GM23248 (cell line): ENCODE data around the gene CDH13. TPM values are rescaled to one million over a fixed set of nuclear protein-coding genes. Genes with fewer than 3 reads are reported as not detected.

Experiments used
- DNase-seq: peaks from one replicate; pipeline ENCODE4 v3.0.0-alpha.2; 2015
- H2AFZ ChIP-seq: fragments of 200-600 bp; sonication (generic); 2 replicates; pipeline ENCODE4 v1.6.1; 2016; ENCODE audit warnings: antibody characterized with exemption
- H3F3A ChIP-seq: fragments of 200-600 bp; sonication (generic); 2 replicates; pipeline ENCODE4 v1.6.1; 2016; ENCODE audit warnings: mild to moderate bottlenecking, antibody characterized with exemption, mixed run types; ENCODE audit not compliant: insufficient read depth
- H3K27ac ChIP-seq: fragments of 200-600 bp; sonication (generic); 2 replicates; pipeline ENCODE4 v1.5.1; 2016; ENCODE audit warnings: mild to moderate bottlenecking
- H3K27me3 ChIP-seq: fragments of 200-600 bp; sonication (generic); replicated peaks from 2 replicates; pipeline ENCODE4 v1.6.1; 2016; ENCODE audit warnings: mild to moderate bottlenecking; ENCODE audit not compliant: insufficient read depth
- H3K36me3 ChIP-seq: fragments of 200-600 bp; sonication (generic); 2 replicates; pipeline ENCODE4 v1.6.1; 2016; ENCODE audit warnings: low read depth, mild to moderate bottlenecking
- H3K4me1 ChIP-seq: fragments of 200-600 bp; sonication (generic); 2 replicates; pipeline ENCODE4 v1.6.1; 2016; ENCODE audit warnings: mild to moderate bottlenecking; ENCODE audit not compliant: insufficient read depth
- H3K4me2 ChIP-seq: fragments of 200-600 bp; sonication (generic); one replicate; pipeline ENCODE4 v1.6.1; 2016; ENCODE audit warnings: mild to moderate bottlenecking; ENCODE audit not compliant: unreplicated experiment
- H3K4me3 ChIP-seq: fragments of 200-600 bp; sonication (generic); 2 replicates; pipeline ENCODE4 v1.5.1; 2016; ENCODE audit warnings: mild to moderate bottlenecking
- H3K79me2 ChIP-seq: fragments of 200-600 bp; sonication (generic); 2 replicates; pipeline ENCODE4 v1.6.1; 2016; ENCODE audit warnings: mild to moderate bottlenecking; ENCODE audit not compliant: insufficient read depth
- H3K9ac ChIP-seq: fragments of 200-600 bp; sonication (generic); 2 replicates; pipeline ENCODE4 v1.6.1; 2016; ENCODE audit warnings: mild to moderate bottlenecking
- H3K9me2 ChIP-seq: fragments of 200-600 bp; sonication (generic); 2 replicates; pipeline ENCODE4 v1.6.1; 2016; ENCODE audit warnings: mixed run types, mild to moderate bottlenecking, moderate library complexity; ENCODE audit not compliant: insufficient read depth
- H3K9me3 ChIP-seq: fragments of 200-600 bp; sonication (generic); one replicate; pipeline ENCODE4 v1.6.1; 2017; ENCODE audit warnings: low read depth
- H4K20me1 ChIP-seq: fragments of 200-600 bp; sonication (generic); 2 replicates; pipeline ENCODE4 v1.6.0; 2016; ENCODE audit not compliant: insufficient read depth
- EZH2 ChIP-seq: fragments of 200-600 bp; sonication (generic); IDR thresholded peaks from 2 replicates; pipeline ENCODE4 v1.6.1; 2018; ENCODE audit warnings: antibody characterized with exemption, mild to moderate bottlenecking; ENCODE audit not compliant: insufficient read depth, poor library complexity, severe bottlenecking
- EZH2phosphoT487 ChIP-seq: fragments of 200-600 bp; sonication (generic); IDR thresholded peaks from 2 replicates; pipeline ENCODE4 v1.6.1; 2018; ENCODE audit warnings: antibody characterized with exemption, moderate library complexity, mild to moderate bottlenecking, low read depth; ENCODE audit not compliant: insufficient read depth
- WGBS, 2 experiments: methylation state at CpG; one replicate each; pipeline ENCODE4 v1.1.6; 2015 to 2017; ENCODE audit warnings: low lambda C conversion rate in 2 of 2, low coverage in 1 of 2; ENCODE audit errors: missing lambda C conversion rate in 2 of 2; 5-methylcytosine and 5-hydroxymethylcytosine counted together
- in situ Hi-C: fragments of 300-500 bp; cut with MboI; formaldehyde crosslinking; loops from 2 replicates; pipeline ENCODE4 v1.15.0; 2020
- polyA plus RNA-seq: library from polyadenylated mRNA; unstranded; fragments of >200 nt; fragmentation: Nextera tagmentation; extraction: Ambion mirVana; gene quantifications from 2 replicates; pipeline ENCODE4 v1.2.1, GENCODE V29; 2016
- total RNA-seq: library from RNA; depleted of rRNA; stranded (reverse); fragments of >200 nt; shearing (Covaris generic); gene quantifications from 2 replicates; pipeline ENCODE4 v1.2.3, GENCODE V29; 2014

CDH13 gene
- total and polyA plus RNA-seq, 2 experiments from 2014 or later = 51.0 to 52.8 TPM

DNA sequence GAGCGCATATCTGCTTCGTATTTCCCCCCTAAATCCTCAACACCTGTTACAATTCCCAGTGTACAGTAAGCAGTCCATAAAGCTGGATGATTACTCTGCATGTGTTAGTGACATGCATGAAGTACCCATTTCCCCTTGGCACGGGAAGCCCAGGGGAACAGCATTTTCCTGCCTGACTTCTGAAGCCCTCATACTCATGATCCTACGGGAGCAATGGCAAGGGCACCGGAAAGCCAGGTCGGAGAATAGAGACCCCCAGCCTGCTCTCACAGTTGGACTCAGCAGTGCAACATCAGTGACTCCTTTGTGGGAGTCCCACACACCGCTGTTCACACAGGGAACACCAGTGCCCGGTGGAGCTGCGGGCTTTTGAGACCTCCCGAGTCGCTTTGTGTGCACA, 336.9 kb downstream of the CDH13 start:
- Histone ChIP-seq H4K20me1 (no peaks in the 10 kb centered on the region), H3K9me2 (no peaks in the 10 kb centered on the region), H3K9ac (no peak overlapping the region), H3K9me3 (no peaks in the 10 kb centered on the region), H3K27me3 (no peaks in the 10 kb centered on the region), H3K4me3 (no peak overlapping the region), H3K79me2 (no peaks in the 10 kb centered on the region), H3K4me1 (no peaks in the 10 kb centered on the region), H3K4me2 (no peak overlapping the region), H3K27ac (no peak overlapping the region), H3K36me3 (no peaks in the 10 kb centered on the region), H2AFZ (no peak overlapping the region), H3F3A (no peaks in the 10 kb centered on the region)
- in situ Hi-C loops = no loop called here
- no peak for DNase-seq
- 82 to 83% methylated on average over 11 of the region's 11 CpGs for WGBS, 2 experiments
- no peak for TF ChIP-seq EZH2phosphoT487
- no peak for TF ChIP-seq EZH2

DNA sequence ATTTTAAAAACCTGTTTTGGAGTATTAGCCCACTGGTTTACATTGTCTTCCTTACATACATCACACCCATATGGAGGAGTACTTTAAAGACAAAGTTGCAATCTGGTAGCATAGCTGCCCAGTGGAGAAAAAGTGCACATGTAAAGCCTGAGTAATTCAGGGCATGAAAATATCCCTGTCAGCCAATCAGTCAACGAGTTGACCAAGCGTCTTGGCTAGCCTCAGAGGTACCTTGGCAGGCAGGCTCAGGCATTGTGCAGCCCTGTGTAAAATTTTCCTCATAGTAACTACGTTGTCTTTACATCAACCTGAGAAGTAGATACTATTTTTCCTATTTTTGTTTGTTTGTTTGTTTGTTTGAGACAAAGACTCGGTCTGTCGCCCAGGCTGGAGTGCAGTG, 339.0 kb downstream of the CDH13 start:
- no peaks in the 10 kb centered on the region for H3K9me3 ChIP-seq
- no peak for DNase-seq
- H3K27ac ChIP-seq = no peak overlapping the region
- in situ Hi-C loops = no loop called here
- H3F3A ChIP-seq = no peaks in the 10 kb centered on the region
- H2AFZ ChIP-seq = no peak overlapping the region
- no peaks in the 10 kb centered on the region for H3K4me1 ChIP-seq
- no peak overlapping the region for H3K4me3 ChIP-seq
- no peak for TF ChIP-seq EZH2phosphoT487
- no peak for TF ChIP-seq EZH2
- no peak overlapping the region for H3K4me2 ChIP-seq
- no peak overlapping the region for H3K9ac ChIP-seq
- H3K9me2 ChIP-seq = no peaks in the 10 kb centered on the region
- no peaks in the 10 kb centered on the region for H3K79me2 ChIP-seq
- no peaks in the 10 kb centered on the region for H3K36me3 ChIP-seq
- no peaks in the 10 kb centered on the region for H4K20me1 ChIP-seq
- WGBS, 2 experiments = 96 to 98% methylated on average over 5 of the region's 5 CpGs
- no peaks in the 10 kb centered on the region for H3K27me3 ChIP-seq

DNA sequence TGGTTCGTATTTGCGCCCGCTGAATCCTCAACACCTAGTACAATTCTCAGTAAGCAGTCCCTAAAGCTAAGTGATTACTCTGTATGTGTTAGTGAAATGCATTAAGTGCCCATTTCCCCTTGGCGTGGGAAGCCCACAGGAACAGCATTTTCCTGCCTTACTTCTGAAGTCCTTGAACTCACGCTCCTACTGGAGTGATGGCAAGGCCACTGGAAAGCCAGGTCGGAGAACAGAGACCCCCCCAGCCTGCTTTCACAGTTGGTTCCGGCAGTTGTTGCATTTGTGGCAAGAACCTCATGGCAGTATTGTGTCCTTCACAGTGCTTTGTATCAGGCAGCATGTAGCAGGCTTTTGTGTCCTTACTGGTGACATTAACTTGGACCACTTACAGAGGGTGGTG, 340.7 kb downstream of the CDH13 start:
- Histone ChIP-seq H3K4me3 (no peak overlapping the region), H3K79me2 (no peaks in the 10 kb centered on the region), H2AFZ (no peak overlapping the region), H3K9me3 (no peaks in the 10 kb centered on the region), H3K4me2 (no peak overlapping the region), H4K20me1 (no peaks in the 10 kb centered on the region), H3K4me1 (no peaks in the 10 kb centered on the region), H3K27me3 (no peaks in the 10 kb centered on the region), H3K9me2 (no peaks in the 10 kb centered on the region), H3F3A (no peaks in the 10 kb centered on the region), H3K36me3 (no peaks in the 10 kb centered on the region), H3K9ac (no peak overlapping the region), H3K27ac (no peak overlapping the region)
- in situ Hi-C loops = no loop called here
- WGBS, 2 experiments = 87 to 90% methylated on average over 7 of the region's 7 CpGs
- no peak for DNase-seq
- TF ChIP-seq EZH2phosphoT487 (no peak), EZH2 (no peak)

DNA sequence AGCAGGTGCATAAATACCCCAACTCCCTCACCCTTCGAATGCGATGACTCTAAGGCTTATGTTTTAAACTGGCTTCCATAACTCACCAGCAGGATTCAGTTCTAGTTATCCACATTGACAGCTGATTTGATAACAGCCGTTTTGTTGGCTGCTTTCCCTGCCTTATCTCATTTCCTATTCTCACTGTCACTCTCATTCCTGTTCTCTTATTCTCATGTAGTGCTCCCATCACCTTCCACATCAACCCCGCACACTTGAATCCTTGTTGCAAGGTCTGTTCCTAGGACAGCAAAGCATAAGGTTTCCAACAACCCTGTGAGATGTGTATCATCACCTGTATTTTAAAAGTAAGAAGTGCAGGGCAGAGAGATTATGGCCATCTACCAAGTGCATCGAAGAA, 344.4 kb downstream of the CDH13 start:
- WGBS, 2 experiments = 82 to 83% methylated on average over 5 of the region's 5 CpGs
- TF ChIP-seq EZH2 (no peak), EZH2phosphoT487 (no peak)
- Histone ChIP-seq H3K4me3 (no peak overlapping the region), H3K79me2 (no peaks in the 10 kb centered on the region), H3F3A (no peaks in the 10 kb centered on the region), H3K9me2 (no peaks in the 10 kb centered on the region), H3K36me3 (no peaks in the 10 kb centered on the region), H4K20me1 (no peaks in the 10 kb centered on the region), H3K4me2 (no peak overlapping the region), H3K9ac (no peak overlapping the region), H2AFZ (no peak overlapping the region), H3K9me3 (no peaks in the 10 kb centered on the region), H3K4me1 (no peaks in the 10 kb centered on the region), H3K27ac (no peak overlapping the region), H3K27me3 (no peaks in the 10 kb centered on the region)
- in situ Hi-C loops = no loop called here
- DNase-seq = no peak

DNA sequence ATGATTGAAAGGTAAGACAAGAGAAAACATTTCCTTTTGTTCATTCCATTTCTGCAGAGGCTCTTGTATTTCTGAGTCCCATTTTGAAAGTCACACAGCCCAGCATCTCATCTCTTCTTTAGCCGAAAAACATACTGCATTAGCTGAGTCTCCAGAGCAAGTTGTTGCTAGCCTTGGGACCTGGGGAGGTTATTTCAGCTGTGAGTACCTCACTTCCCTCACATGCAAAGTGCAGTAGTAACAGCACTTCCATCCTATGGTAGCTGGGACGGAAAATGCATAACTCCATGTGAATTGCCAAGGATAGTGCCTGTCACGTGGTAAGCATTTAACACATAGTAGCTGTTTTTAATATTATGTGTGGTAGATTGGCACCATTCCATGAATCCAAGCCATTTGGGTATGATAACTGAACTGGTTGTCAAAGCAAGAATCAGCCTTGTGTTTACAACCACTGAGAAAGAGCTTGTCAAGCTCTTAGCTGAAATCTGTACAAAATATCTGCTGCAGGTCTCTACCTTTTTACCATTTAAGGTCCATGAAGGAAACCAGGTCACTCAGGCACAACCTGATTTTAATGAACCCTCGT, 345.7 kb downstream of the CDH13 start:
- Histone ChIP-seq H4K20me1 (no peaks in the 10 kb centered on the region), H3K4me3 (no peak overlapping the region), H3K4me2 (no peak overlapping the region), H3F3A (no peaks in the 10 kb centered on the region), H3K36me3 (no peaks in the 10 kb centered on the region), H3K9ac (no peak overlapping the region), H3K27ac (no peak overlapping the region), H3K4me1 (no peaks in the 10 kb centered on the region), H2AFZ (no peak overlapping the region), H3K27me3 (no peaks in the 10 kb centered on the region), H3K9me3 (no peaks in the 10 kb centered on the region), H3K9me2 (no peaks in the 10 kb centered on the region), H3K79me2 (no peaks in the 10 kb centered on the region)
- 69% methylated on average over 4 of the region's 4 CpGs for WGBS, 2 experiments
- TF ChIP-seq EZH2 (no peak), EZH2phosphoT487 (no peak)
- in situ Hi-C loops = no loop called here
- DNase-seq = no peak
